ENCODE data around the gene GALNT1.

DNA sequence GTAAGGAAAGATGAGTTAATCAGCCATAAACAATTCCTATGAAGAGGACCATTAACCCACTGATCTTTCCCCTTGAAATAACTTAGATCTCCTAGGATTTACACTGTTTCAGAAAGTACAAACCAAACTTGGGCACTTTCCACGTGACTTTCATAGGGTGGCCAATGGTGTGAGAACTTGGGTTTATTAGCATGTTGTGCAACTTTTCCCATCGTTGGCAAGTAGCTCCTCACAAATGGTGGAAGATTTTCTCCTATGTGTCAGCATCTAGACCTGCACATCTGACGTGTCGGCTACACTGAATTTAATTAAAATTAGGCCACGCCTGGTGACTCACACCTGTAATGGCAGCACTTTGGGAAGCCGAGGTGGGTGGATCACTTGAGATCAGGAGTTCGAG, 116.3 kb downstream of the GALNT1 start:
- TF ChIP-seq JUNB (CRISPR knock-in tag; conservative IDR thresholded peaks at IDR 0.05) = no peak
- no peak for TF ChIP-seq MECOM (CRISPR knock-in tag; IDR thresholded peaks at IDR 0.05)
- TF ChIP-seq RNF2 (IDR thresholded peaks at IDR 0.05) = no peak
- TF ChIP-seq NFRKB (IDR thresholded peaks at IDR 0.05; ENCODE audit: low read depth) = no peak
- TF ChIP-seq SP1 (CRISPR knock-in tag; IDR thresholded peaks at IDR 0.05) = no peak
- no peak for TF ChIP-seq GABPA (tag; conservative IDR thresholded peaks at IDR 0.05; ENCODE audit: low read depth)
- TF ChIP-seq, protein P1, sequence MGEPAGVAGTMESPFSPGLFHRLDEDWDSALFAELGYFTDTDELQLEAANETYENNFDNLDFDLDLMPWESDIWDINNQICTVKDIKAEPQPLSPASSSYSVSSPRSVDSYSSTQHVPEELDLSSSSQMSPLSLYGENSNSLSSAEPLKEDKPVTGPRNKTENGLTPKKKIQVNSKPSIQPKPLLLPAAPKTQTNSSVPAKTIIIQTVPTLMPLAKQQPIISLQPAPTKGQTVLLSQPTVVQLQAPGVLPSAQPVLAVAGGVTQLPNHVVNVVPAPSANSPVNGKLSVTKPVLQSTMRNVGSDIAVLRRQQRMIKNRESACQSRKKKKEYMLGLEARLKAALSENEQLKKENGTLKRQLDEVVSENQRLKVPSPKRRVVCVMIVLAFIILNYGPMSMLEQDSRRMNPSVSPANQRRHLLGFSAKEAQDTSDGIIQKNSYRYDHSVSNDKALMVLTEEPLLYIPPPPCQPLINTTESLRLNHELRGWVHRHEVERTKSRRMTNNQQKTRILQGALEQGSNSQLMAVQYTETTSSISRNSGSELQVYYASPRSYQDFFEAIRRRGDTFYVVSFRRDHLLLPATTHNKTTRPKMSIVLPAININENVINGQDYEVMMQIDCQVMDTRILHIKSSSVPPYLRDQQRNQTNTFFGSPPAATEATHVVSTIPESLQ (CRISPR knock-in tag; IDR thresholded peaks at IDR 0.05) = no peak
- TF ChIP-seq HDAC8 (tag; IDR thresholded peaks at IDR 0.05) = no peak
- no peak for TF ChIP-seq XRCC5 (IDR thresholded peaks at IDR 0.05; ENCODE audit: low read depth, low read length)
- no peak for TF ChIP-seq ELF4 (CRISPR knock-in tag; IDR thresholded peaks at IDR 0.05)
- TF ChIP-seq, protein P2, sequence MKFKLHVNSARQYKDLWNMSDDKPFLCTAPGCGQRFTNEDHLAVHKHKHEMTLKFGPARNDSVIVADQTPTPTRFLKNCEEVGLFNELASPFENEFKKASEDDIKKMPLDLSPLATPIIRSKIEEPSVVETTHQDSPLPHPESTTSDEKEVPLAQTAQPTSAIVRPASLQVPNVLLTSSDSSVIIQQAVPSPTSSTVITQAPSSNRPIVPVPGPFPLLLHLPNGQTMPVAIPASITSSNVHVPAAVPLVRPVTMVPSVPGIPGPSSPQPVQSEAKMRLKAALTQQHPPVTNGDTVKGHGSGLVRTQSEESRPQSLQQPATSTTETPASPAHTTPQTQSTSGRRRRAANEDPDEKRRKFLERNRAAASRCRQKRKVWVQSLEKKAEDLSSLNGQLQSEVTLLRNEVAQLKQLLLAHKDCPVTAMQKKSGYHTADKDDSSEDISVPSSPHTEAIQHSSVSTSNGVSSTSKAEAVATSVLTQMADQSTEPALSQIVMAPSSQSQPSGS (CRISPR knock-in tag; IDR thresholded peaks at IDR 0.05) = no peak
- TF ChIP-seq, protein P3, sequence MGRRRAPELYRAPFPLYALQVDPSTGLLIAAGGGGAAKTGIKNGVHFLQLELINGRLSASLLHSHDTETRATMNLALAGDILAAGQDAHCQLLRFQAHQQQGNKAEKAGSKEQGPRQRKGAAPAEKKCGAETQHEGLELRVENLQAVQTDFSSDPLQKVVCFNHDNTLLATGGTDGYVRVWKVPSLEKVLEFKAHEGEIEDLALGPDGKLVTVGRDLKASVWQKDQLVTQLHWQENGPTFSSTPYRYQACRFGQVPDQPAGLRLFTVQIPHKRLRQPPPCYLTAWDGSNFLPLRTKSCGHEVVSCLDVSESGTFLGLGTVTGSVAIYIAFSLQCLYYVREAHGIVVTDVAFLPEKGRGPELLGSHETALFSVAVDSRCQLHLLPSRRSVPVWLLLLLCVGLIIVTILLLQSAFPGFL (CRISPR knock-in tag; IDR thresholded peaks at IDR 0.05) = no peak

Measured in K562 (cell line).